MV-4-11 (cell line): Measurements from ENCODE around the gene ATP13A2.

Experiments used
- DNase-seq: peaks from one replicate; lab custom pipeline; 2025; lab: John Stamatoyannopoulos, UW

ATP13A2 gene

DNA sequence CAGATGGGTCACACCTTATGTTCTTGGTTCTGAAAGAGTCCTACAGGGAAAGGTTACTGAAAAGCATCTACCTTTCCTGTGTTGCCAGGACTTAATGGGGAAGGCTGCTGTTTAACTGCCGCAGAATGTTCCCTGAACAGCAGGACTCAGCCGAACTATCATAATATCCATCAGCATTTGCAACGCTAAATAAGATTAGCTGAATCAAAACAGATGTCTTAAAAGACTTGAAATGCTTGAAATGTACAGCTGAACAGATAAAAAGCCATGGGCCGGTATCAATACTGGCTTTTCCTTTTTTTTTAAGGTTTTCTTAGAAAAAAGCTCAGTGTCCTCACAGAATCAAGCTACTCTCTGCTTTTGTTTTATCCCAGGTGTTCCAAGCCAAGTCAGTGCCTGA is 19.7 kb upstream of the ATP13A2 start:
- no peak for DNase-seq

DNA sequence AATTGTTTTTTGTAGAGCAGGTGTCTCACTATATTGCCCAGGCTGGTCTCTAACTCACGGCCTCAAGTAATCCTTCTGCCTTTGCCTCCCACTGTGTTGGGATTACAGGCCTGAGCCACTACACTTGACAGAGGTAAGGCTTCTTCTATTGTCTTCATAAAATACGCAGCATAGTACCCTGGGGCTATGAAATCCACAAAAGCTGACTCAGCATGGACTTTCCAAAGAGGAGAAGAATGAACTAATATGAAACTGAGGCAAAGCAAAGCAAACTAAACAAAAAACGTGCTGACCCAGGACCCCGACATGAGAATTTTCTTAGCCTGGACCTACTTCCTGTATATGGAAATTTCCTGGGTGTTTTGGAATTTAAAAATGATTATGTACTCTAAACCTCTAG is 18.5 kb upstream of the ATP13A2 start:
- no peak for DNase-seq

DNA sequence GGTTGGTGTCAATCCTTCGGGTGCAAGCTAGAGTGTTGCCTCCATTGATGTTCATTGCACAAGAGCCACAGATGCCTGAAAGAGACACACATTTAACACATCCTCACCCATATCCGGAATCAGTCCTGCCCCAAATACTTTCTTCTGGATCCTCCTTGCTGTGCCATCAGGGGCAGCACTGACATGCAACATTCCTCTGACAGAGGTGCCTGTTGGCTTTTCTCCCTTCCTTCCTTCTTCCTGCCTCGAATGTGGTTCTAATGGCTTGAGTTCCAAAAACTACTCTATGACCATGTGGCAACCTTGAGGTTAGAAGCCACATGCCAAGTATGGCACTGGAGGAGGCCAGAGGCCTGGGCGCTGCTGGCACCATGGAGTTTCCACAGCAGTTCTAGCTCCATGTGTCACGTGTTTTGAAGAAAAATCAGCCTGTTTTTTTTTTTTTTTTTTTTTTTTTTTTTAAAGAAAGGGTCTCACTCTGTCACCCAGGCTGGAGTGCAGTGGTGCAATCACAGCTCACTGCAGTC is 17.0 kb upstream of the ATP13A2 start:
- DNase-seq = peak; percentile 40

DNA sequence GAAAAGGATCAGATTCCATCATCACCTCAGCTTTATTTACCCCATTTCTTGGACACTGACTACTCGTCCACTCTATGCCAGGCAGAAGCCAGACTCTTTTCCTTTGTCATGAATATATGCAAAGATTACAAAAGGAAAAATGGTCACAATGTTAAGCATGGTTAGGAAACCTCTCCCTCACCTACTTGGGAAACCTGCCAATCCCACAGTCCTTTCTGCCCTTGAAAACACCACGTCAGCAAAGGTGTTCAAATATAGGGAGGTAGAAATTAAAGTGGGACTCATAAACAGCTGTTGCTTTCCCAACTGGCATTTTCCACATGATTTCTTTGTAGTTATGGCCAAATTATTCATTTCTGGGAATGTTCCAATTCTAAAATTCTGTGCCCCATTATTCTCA is 16.2 kb upstream of the ATP13A2 start:
- DNase-seq = no peak

DNA sequence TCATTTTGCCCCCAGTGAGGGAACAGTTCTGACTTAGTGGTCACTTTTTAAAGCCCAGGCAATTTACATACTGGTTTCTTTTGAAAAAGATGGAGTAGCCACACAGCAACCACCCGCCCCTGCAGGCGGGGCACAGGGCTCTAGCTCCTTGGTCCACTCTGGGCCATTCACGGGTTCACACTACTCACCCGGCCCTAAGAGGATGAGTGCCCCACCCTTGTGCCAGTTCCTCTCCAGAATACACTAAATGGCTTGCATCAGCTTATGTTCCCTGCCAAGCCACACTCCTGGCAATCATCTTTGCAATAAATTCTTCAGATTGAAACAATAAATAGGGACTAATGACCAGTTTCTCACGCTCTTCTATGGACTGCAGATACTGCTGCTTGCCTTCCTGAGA is 15.7 kb upstream of the ATP13A2 start:
- no peak for DNase-seq

DNA sequence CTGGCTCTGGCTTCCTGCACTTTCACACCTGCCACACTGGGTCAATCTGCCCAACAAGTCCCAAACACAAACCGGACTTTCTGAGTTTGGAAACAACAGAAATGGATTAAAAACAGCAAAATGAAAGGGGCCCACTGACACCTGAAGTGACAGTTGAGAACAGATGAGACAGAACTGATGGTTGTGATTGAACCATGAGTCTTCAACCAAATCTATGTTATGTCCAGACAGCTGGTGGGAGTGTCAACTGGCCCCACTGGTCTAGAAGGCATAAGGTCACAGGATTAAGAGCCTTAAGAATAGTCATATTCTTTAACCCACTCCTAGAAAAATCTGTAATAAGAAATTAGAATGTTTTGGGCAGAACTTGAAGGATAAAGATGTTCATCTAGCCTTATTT is 13.0 kb upstream of the ATP13A2 start:
- DNase-seq = no peak

DNA sequence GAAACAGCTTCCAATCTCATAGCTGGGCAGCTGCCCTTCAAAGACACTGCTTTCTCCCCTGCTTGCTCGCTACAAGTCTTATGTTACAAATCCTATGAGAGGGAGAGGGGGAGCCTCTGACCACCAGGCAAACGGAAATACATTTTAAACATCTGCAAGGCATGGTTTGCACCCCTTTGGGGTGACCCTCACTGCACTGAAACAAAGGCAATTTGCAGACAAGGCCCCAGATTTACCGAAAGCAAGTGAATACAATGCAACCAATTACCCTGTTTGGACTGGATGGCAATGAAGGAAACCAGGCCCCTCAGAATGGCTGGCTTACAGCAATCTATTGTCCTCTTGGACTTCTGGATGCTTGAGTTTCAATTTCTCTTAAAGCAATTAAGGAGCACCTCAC is 11.8 kb upstream of the ATP13A2 start:
- no peak for DNase-seq

DNA sequence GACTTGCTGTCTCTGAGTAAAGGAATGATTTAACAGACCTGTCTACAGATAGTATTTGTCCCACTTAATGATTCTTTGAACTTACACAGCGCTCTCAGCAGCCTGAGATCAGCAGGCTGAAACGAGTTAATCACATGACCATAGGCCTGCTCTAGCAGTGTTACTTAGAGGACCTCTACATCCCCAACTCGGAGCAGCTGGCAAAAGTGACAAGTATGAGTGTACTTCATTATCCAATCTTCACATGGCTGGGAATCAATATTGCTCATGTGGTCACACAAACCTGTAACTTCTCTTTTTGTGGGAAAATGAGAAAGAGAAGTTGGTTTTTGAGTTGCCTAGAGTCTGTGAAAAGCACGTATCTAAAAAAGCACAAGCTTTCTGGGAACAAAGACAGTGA is 11.4 kb upstream of the ATP13A2 start:
- peak; percentile 97 for DNase-seq

DNA sequence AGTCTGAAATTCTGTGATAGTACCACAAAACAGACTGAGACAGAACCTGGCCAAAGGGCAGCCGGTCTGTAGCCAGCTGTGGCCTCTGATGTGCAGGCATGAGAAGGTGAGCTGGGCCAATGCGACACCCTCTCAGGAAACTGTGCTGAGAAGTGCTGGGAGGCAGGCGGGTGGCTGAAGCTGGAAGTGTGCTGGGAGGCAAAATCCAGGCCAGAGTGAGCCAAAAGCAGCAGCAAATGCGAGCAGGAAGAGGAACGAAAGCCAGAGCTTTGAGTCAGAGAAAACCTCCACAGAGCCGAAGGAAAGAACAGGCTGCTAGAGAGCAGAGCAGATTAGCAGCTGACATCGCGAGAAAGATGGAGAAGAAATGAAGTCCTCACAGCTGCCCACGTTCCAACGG is 10.2 kb upstream of the ATP13A2 start:
- DNase-seq = peak; percentile 1

DNA sequence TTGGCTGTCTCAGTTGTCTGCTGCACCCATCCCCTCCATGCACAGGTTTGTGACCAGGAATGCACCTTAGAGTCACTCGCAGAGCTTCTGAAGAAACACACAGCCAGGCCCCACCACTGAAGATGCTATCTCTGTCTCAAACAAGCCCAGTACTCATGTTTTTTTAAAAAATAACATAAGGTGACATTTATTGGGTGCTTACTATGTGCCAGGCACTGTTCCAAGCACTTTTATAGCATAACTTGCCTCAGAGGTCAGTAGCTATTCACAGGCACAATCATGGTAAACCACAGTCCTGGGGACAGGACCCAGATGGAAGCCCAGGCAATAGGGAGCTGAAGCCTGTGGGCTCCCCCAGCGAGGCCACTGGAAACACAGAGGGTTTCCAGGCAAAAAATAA is 8.8 kb upstream of the ATP13A2 start:
- DNase-seq = no peak

DNA sequence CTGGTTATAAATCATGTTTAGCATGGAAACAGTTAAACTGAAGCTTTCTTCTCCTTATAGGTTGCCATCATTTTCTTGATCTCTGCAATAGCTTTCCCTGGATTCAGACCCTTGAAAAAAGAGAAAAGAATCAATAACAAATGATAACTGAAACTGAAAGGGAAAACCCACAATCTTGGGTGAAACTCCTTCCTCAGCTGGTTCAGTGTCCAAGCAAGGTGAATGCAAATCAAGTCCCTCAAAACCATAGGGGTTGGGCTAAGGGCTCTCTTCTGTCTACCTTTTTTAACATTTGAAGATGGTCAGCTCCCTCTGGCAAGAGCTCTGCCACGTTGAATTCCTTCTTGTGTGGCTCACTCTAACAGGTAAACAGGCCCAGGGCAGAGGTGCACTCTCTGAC is 7.1 kb upstream of the ATP13A2 start:
- DNase-seq = no peak

DNA sequence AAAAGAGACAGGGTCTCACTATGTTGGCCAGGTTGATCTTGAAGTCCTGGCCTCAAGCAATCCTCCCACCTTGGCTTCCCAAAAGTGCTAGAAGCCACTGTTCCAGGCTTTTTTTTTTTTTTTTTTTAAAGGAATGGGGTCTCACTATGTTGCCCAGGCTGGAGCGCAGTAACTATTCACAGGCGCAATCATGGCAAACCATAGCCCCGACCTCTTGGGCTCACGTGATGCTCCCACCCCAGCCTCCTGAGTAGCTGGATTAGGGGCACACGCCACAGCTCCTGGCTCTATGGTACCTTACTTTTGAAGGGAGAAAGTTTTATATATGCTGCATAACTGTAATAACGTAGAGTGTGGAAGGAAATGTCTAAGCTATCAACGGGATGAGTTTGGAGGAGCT is 5.7 kb upstream of the ATP13A2 start:
- no peak for DNase-seq

DNA sequence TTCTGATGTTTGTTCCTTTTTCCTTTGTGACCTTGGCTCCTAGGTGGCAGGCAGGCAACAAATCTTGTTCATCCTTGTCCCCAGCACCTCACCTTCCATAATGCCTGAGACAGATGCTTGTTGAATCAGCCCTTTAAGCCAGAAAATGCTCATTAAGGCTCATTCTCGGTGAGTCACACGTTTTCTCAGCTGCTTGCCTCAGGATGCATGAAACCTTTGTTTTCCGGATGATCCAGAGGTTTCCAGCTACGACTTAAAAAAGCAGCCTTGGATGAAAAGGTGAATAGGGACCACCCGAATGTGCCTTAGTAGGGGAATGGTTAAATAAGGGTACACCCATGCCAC is 4.6 kb upstream of the ATP13A2 start:
- no peak for DNase-seq

DNA sequence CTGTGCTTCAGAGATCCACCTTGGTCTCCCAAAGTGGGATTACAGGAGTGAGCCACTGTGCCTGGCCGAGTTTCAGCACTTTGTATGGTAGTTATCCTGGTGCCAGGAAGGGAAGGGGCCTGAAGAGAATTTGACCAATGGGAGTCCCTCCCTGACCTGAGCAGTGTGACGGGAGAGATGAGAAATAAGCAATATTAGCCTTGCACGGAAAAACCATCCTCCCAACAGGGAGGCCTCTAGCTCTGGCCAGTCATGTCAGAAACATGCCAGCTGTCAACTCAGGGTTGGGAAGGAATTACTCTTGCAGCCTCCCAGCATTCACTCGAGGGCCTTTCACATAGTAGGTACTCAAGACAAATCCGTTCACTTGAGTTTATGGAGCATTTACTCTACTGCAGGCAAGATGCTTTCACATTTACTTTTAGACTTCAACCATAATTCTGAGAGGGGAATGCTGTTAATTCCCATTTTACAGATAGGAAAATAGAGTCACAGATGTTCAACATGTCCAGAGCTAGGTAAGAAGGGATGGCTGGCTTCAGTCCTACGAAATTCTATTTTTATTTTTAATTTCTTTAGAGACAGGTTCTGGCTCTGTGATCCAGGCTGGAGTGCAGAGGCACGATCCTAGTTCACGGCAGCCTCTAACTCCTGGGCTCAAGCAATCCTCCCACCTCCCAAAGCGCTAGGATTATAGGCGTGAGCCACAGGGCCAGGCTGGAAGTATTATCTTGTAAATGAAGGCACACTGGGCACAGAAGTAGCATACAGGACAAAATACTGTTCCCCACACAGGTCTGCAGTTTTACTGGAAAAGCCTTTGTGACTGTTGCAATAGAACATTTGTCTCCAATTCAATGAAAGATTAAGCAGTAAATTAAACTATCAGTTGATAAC is 3.2 kb upstream of the ATP13A2 start:
- no peak for DNase-seq

DNA sequence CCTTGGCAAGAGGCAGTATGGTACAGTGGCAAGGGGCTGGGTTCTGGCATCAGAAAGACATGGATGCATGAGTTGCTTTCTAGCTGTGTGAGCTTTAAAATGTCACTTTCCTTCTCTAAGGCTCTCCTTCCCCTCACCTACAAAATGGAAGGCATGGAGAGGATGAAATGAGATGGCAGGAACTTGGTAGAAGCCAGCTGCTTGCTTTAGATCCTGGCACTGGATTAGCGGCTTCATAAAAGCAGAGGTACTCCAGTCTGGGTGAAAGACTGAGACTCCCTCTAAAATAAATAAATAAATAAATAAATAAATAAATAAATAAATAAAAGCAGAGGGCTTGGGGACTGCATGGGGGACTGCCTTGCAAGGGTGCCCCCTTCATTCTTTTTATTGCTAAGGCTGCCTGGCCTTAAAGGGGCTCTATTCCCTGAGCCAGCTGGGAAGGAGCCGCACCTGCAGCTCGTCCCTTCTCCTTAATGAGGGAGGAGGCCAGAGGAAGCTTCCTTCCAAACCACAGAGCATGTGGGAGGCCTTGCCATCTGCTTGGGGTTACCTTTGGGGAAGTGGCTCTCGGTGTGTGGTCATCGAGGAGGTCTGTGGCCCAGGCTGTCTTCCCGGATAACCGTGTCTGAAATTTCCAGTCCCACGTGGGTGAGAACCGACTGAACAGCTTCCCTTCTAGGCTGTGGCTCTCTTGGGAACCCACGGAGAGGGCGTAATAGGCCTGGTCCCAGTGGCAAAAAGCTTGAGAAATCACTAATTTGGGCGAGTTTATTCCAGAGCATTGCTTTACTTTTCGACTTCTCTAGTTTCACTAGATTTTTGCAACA is 2.0 kb upstream of the ATP13A2 start:
- DNase-seq = peak; percentile 97

DNA sequence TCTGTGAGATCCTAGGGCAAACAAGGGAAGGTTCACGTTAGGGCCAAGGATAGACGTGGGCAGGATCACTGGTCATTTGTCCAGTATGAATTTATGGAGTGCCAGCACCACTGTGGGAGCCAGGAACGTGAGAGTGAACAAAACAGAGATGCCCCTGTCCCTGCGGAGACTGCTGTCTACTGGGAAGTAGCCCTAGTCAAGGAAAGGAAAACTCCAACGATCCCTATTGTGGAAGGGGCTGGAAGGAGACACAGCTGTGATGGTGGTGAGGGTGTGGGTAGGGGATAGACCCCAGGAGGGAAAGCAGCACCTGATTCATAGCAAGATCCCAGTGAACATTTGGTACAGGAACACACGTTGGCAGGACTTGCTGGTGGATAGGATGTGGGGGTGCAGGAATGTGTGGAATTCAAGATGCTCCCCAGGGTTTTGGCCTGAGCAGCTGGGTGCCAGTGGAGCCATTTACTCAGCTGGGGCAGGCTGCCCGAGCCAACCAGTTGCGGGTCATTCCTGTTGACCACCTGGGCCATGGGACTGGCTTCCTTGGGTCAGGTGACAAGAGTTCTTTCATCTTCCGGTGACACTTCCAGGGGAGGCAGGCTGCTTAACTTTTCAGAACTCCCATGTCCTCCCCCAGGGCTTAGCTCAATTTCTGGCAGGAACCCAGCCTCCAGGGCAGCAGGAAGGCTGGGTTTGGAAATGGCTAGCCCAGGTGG is 1.2 kb upstream of the ATP13A2 start:
- no peak for DNase-seq

DNA sequence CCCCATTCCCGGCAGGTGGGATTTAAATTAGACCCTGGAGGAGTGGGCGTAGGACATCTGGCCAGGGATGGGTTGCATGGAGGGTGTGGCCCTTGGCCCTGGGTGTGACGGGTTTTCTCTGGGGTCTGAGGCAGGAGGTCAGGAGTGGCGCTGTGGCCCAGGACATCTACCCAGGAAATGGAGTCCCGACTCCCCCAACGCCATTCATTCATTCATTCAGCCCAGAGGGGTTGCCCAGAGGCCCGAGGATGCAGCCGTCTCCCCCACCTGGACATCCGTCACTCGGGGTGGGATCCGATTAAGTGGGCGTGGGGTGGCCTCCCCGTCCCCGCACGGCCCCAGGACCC is 663 bp downstream of the ATP13A2 start:
- DNase-seq = no peak

DNA sequence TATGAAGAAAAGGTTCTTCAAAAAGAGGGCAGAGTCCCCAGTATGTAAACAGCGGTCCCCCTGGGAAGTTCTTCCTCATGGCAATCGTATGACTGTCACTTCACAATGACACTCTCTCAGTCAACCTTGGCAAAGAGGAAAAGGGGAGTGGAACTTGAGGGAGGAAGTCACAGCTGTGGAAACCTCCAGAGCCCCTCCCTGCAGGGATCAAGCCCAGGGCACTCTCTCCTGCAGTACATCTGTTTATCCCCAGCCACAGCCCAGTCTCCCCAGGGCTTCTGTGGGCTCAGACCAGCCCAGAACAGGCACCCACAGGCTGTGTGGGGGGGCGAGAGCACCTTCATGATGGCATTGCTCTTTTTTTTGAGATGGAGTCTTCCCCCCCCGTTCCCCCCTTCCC is 2.0 kb downstream of the ATP13A2 start:
- DNase-seq = peak; percentile 90

DNA sequence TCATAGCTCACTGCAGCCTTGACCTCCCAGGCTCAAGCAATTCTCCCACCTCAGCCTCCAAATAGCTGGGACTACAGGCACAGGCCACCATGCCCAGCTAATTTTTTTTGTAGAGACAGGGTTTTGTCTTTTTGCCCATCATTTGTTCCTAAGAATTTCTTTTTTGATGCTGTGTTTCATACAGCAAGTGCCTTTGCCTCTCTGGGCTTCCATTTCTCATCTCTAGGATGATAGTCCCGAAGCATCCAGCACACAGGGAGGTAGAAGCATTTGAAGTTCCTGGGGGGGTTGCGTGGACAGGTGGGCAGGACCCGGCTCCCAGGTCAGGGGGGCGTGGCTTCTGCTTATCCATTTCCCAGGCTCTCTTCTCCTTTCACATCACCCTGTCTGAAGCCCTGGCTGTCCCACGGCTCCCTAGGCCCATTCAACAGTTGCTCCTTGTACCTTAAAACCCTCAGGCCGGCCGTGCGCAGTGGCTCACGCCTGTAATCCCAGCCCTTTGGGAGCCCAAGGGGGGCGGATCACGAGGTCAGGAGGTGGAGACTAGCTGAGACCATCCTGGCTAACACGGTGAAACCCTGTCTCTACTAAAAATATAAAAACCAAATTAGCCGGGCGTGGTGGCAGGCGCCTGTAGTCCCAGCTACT is 3.4 kb downstream of the ATP13A2 start:
- no peak for DNase-seq

DNA sequence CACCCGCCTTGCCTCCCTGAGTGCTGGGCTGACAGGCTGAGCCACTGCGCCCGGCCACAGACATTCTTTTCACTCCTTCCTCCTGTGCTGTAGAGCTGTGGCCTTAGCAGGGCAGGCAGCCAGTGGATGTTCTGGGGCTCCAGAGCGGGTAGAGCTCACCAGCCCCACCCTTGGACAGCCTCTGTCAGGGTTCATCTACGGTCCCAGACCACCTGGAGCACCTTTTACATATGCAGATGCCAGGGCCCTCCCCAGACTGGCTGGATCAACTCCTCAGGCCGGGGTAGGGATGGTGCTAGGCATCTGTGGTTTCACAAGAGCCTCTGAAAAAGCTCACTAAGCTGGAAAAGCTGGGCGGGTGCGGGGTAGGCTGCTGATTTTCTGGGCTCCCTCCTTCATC is 4.6 kb downstream of the ATP13A2 start:
- no peak for DNase-seq

DNA sequence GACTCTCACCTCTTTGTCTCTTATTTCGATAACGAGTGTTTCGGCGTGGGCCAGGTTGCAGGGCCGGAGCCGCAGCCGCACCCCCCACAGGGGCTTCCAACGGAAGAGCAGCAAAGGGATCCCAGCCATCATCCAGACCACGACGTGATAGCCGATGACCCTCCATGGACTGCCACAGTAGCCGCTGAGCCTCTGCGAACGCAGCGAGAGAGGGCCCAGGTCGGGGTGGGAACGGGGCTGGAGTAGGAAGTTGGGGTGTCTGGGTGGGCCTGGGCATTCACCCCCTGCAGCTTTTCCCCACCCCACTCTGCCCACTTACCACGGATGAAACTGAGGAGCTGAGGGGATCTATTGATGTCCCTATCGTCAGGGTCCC is 6.4 kb downstream of the ATP13A2 start:
- no peak for DNase-seq
